Measurements from ENCODE around the gene RFXAP.

RFXAP gene

DNA sequence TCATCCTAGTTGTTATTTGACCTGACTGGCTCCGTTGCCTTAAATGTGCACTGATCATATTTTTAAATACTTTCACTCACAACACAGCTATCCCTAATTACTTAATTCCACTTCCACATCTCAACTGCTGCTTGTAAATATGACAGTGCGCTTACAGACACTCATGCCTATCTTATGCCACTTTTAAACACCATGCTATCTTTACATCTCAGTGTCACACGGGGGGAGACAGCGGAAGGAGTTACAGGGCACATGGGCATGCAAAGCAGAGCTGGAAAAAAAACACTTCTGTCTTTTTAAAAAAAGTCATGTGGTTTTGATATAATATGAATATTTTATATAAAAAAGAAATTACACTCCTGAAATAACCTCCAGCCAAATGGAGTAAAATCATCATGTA lies 56.9 kb downstream of the RFXAP start:
- H4K8ac ChIP-seq (ENCODE audit: low read depth, low read length) = no peak overlapping the region
- no peak overlapping the region for H4K91ac ChIP-seq (ENCODE audit: low read depth, low read length)
- H4K12ac ChIP-seq (ENCODE audit: low read depth, low read length) = no peak overlapping the region
- H2BK12ac ChIP-seq (ENCODE audit: low read length) = no peak overlapping the region
- no peak overlapping the region for H3K4me3 ChIP-seq (ENCODE audit: low read depth, low read length)
- H2AFZ ChIP-seq (ENCODE audit: insufficient read depth, low read length, poor library complexity) = no peak overlapping the region
- peaks cover 10 to 29% of the 10 kb centered on the region in 2 experiments for H3K36me3 ChIP-seq (ENCODE audit: control insufficient read depth in 1 of 2, insufficient read depth in 2 of 2, low read length in 2 of 2)
- no peak overlapping the region for H3K9ac ChIP-seq (ENCODE audit: low read length)
- H2AK5ac ChIP-seq (ENCODE audit: low read length) = no peak overlapping the region
- no peak overlapping the region for H3K18ac ChIP-seq (ENCODE audit: low read length)
- no peak overlapping the region for H3K23ac ChIP-seq (ENCODE audit: low read length)
- H3K79me2 ChIP-seq (ENCODE audit: control insufficient read depth, insufficient read depth, low read length, poor library complexity) = no peaks in the 10 kb centered on the region
- H3K4me2 ChIP-seq (ENCODE audit: low read length) = no peak overlapping the region
- WGBS (ENCODE audit: extremely low coverage, insufficient coverage, insufficient read length) = no CpG with 5 or more reads among the region's 4 CpGs
- no peak for DNase-seq
- H2BK120ac ChIP-seq (ENCODE audit: insufficient read depth, low read length, poor library complexity) = no peak overlapping the region
- no peaks in the 10 kb centered on the region for H3K27me3 ChIP-seq (ENCODE audit: insufficient read depth, low read length)
- no peaks in the 10 kb centered on the region for H3K79me1 ChIP-seq (ENCODE audit: low read length)
- no peak overlapping the region for H3K14ac ChIP-seq (ENCODE audit: low read length)
- no peak overlapping the region for H3K27ac ChIP-seq (ENCODE audit: low read depth, low read length)
- H3K9me3 ChIP-seq (ENCODE audit: insufficient read depth, low read depth, low read length) = no peaks in the 10 kb centered on the region
- H3K4me1 ChIP-seq (ENCODE audit: control insufficient read depth in 1 of 2, insufficient read depth in 2 of 2, low read length in 2 of 2) = no peaks in the 10 kb centered on the region
- no peak overlapping the region for H2BK5ac ChIP-seq (ENCODE audit: low read depth, low read length, poor library complexity)
- H3K4ac ChIP-seq (ENCODE audit: low read depth, low read length) = no peak overlapping the region
